ENCODE results near the gene GRB7. TPM values are rescaled to one million over a fixed set of nuclear protein-coding genes. Genes with fewer than 3 reads are reported as not detected.

Gene GRB7
- total and polyA plus RNA-seq, 9 of the 15 experiments (the other 6 are each of a cell fraction or from before 2014, with no cell fraction given): 0.04 to 6.2 (median 2.2) TPM

DNA sequence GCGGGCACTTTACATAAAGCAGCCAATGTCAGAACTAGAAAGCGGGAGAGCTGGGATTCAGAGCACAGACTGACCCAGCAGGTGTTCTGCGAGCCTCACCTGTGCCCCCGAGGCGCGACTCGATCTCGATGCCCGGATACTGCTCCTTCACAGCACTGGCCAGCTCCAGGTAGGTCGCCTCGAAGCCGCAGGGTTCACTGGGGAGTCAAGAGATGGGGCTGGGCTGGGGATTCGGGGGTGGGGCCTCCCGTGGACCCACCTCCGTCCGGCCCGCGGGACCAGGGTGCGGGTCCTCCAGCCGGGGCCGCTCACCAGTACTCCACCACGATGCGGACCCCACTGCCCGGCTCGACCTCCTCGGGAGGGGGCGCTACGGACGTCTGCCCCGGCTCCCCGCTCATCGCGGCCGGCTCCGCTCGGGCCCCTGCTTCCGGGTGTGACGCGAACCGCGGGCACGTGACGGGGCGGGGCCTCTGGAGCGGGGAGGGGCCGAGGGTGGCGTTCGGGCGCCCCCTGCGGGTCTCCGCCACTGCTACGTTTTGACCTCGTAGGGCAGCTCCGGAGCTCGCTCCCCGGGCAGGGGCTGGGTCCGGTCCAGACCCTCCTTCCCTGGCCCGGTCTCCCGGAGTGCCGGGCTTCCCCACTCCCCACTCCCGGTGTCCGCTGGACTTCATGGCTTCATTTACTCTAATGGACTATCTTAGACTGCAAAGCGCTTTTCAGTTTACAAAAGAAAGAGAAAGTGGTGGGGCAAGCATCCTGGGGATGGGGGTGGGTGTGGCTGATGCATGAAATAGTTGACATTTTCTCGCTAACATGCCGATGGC lies 7.4 kb upstream of the GRB7 start, which contains the start of gene MIEN1 (continued):
- TF ChIP-seq, protein P1, sequence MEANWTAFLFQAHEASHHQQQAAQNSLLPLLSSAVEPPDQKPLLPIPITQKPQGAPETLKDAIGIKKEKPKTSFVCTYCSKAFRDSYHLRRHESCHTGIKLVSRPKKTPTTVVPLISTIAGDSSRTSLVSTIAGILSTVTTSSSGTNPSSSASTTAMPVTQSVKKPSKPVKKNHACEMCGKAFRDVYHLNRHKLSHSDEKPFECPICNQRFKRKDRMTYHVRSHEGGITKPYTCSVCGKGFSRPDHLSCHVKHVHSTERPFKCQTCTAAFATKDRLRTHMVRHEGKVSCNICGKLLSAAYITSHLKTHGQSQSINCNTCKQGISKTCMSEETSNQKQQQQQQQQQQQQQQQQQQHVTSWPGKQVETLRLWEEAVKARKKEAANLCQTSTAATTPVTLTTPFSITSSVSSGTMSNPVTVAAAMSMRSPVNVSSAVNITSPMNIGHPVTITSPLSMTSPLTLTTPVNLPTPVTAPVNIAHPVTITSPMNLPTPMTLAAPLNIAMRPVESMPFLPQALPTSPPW (CRISPR knock-in tag; IDR thresholded peaks at IDR 0.05): peak; percentile 88
- TF ChIP-seq, protein P2, sequence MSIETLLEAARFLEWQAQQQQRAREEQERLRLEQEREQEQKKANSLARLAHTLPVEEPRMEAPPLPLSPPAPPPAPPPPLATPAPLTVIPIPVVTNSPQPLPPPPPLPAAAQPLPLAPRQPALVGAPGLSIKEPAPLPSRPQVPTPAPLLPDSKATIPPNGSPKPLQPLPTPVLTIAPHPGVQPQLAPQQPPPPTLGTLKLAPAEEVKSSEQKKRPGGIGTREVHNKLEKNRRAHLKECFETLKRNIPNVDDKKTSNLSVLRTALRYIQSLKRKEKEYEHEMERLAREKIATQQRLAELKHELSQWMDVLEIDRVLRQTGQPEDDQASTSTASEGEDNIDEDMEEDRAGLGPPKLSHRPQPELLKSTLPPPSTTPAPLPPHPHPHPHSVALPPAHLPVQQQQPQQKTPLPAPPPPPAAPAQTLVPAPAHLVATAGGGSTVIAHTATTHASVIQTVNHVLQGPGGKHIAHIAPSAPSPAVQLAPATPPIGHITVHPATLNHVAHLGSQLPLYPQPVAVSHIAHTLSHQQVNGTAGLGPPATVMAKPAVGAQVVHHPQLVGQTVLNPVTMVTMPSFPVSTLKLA (conservative IDR thresholded peaks at IDR 0.05): peak in 1 of 2 experiments; percentile 89
- peak; percentile 64; the same call in 1 of the 2 replicates for TF ChIP-seq SIN3B (IDR thresholded peaks at IDR 0.05; ENCODE audit: low read depth)
- TF ChIP-seq MED1 (CRISPR knock-in tag; IDR thresholded peaks at IDR 0.05; ENCODE audit: borderline replicate concordance): no peak
- no peak for TF ChIP-seq ZNF696 (CRISPR knock-in tag; conservative IDR thresholded peaks at IDR 0.05)
- TF ChIP-seq, protein P3, sequence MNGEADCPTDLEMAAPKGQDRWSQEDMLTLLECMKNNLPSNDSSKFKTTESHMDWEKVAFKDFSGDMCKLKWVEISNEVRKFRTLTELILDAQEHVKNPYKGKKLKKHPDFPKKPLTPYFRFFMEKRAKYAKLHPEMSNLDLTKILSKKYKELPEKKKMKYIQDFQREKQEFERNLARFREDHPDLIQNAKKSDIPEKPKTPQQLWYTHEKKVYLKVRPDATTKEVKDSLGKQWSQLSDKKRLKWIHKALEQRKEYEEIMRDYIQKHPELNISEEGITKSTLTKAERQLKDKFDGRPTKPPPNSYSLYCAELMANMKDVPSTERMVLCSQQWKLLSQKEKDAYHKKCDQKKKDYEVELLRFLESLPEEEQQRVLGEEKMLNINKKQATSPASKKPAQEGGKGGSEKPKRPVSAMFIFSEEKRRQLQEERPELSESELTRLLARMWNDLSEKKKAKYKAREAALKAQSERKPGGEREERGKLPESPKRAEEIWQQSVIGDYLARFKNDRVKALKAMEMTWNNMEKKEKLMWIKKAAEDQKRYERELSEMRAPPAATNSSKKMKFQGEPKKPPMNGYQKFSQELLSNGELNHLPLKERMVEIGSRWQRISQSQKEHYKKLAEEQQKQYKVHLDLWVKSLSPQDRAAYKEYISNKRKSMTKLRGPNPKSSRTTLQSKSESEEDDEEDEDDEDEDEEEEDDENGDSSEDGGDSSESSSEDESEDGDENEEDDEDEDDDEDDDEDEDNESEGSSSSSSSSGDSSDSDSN (IDR thresholded peaks at IDR 0.05; ENCODE audit: borderline replicate concordance in 1 of 2, low read depth in 2 of 2, low read length in 2 of 2): peak; percentile 22 to 60; a peak in 1 of 4 replicates
- TF ChIP-seq SUPT5H (IDR thresholded peaks at IDR 0.05): peak; percentile 84
- 0 out of 2 replicates have a peak, but pooled peaks have one; percentile 54 for TF ChIP-seq NR2F6 (CRISPR knock-in tag; IDR thresholded peaks at IDR 0.05)
- TF ChIP-seq, protein P4, sequence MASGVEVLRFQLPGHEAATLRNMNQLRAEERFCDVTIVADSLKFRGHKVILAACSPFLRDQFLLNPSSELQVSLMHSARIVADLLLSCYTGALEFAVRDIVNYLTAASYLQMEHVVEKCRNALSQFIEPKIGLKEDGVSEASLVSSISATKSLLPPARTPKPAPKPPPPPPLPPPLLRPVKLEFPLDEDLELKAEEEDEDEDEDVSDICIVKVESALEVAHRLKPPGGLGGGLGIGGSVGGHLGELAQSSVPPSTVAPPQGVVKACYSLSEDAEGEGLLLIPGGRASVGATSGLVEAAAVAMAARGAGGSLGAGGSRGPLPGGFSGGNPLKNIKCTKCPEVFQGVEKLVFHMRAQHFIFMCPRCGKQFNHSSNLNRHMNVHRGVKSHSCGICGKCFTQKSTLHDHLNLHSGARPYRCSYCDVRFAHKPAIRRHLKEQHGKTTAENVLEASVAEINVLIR (CRISPR knock-in tag; IDR thresholded peaks at IDR 0.05): peak; percentile 79
- TF ChIP-seq SPI1 (IDR thresholded peaks at IDR 0.05; ENCODE audit: borderline replicate concordance, low read depth, low read length): no peak
- peak in 1 of 2 experiments; percentile 79; a peak in 1 of 4 replicates for TF ChIP-seq HDAC1 (IDR thresholded peaks at IDR 0.05)
- TF ChIP-seq, protein P5, sequence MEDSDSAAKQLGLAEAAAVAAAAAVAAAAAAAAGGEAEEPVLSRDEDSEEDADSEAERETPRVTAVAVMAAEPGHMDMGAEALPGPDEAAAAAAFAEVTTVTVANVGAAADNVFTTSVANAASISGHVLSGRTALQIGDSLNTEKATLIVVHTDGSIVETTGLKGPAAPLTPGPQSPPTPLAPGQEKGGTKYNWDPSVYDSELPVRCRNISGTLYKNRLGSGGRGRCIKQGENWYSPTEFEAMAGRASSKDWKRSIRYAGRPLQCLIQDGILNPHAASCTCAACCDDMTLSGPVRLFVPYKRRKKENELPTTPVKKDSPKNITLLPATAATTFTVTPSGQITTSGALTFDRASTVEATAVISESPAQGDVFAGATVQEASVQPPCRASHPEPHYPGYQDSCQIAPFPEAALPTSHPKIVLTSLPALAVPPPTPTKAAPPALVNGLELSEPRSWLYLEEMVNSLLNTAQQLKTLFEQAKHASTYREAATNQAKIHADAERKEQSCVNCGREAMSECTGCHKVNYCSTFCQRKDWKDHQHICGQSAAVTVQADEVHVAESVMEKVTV (CRISPR knock-in tag; IDR thresholded peaks at IDR 0.05): peak; percentile 35; the same call in 1 of the 2 replicates
- TF ChIP-seq, protein P6, sequence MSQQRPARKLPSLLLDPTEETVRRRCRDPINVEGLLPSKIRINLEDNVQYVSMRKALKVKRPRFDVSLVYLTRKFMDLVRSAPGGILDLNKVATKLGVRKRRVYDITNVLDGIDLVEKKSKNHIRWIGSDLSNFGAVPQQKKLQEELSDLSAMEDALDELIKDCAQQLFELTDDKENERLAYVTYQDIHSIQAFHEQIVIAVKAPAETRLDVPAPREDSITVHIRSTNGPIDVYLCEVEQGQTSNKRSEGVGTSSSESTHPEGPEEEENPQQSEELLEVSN (IDR thresholded peaks at IDR 0.05; ENCODE audit: borderline replicate concordance in 1 of 2, extremely low read depth in 1 of 2, insufficient read depth in 1 of 2, insufficient read length in 1 of 2, low read depth in 1 of 2, low read length in 1 of 2, poor library complexity in 1 of 2, severe bottlenecking in 1 of 2): peak in 1 of 2 experiments; percentile 70
- TF ChIP-seq, protein P7, sequence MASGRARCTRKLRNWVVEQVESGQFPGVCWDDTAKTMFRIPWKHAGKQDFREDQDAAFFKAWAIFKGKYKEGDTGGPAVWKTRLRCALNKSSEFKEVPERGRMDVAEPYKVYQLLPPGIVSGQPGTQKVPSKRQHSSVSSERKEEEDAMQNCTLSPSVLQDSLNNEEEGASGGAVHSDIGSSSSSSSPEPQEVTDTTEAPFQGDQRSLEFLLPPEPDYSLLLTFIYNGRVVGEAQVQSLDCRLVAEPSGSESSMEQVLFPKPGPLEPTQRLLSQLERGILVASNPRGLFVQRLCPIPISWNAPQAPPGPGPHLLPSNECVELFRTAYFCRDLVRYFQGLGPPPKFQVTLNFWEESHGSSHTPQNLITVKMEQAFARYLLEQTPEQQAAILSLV (tag; IDR thresholded peaks at IDR 0.05): no peak

Measured in K562 (cell line).